Liver (tissue), 9 donors: ENCODE data around the gene TNFAIP8L2. TPM values are rescaled to one million over a fixed set of nuclear protein-coding genes. Genes with fewer than 3 reads are reported as not detected.

ENCODE experiments used
- DNase-seq: peaks from one replicate; pipeline ENCODE4 v3.0.0-alpha.2; 2017; ENCODE audit warnings: low spot score
- H3K27ac ChIP-seq, 2 donors: one replicate each; pipeline ENCODE4 v1.7.0; 2013; ENCODE audit warnings: inconsistent platforms in 2 of 2, low read length in 2 of 2, control low read depth in 1 of 2, low read depth in 1 of 2, mild to moderate bottlenecking in 1 of 2
- H3K27me3 ChIP-seq, 4 donors: one replicate each; pipeline versions ENCODE4 v1.6.1 to v1.7.0; 2013; ENCODE audit warnings: low read length in 3 of 4, inconsistent platforms in 1 of 4, mild to moderate bottlenecking in 1 of 4, moderate library complexity in 1 of 4; ENCODE audit not compliant: control insufficient read depth in 4 of 4, insufficient read depth in 4 of 4
- H3K36me3 ChIP-seq, 4 donors: one replicate each; pipeline versions ENCODE4 v1.6.1 to v1.7.0; 2013; ENCODE audit warnings: low read length in 3 of 4, mild to moderate bottlenecking in 3 of 4, low read depth in 1 of 4, moderate library complexity in 1 of 4; ENCODE audit not compliant: control insufficient read depth in 4 of 4, insufficient read depth in 3 of 4
- H3K4me1 ChIP-seq, 4 donors: one replicate each; pipeline versions ENCODE4 v1.6.1 to v1.7.0; 2013; ENCODE audit warnings: low read length in 3 of 4, mild to moderate bottlenecking in 3 of 4, moderate library complexity in 1 of 4; ENCODE audit not compliant: control insufficient read depth in 4 of 4, insufficient read depth in 4 of 4
- H3K4me3 ChIP-seq, 3 donors: one replicate each; pipeline versions ENCODE4 v1.6.1 to v1.7.0; 2013; ENCODE audit warnings: low read length in 3 of 3, control low read depth in 1 of 3, low read depth in 1 of 3, mild to moderate bottlenecking in 1 of 3
- H3K9ac ChIP-seq, 2 donors: one replicate each; pipeline ENCODE4 v1.7.0; 2013; ENCODE audit warnings: low read length in 2 of 2, mild to moderate bottlenecking in 2 of 2, moderate library complexity in 2 of 2, control low read depth in 1 of 2, low read depth in 1 of 2
- H3K9me3 ChIP-seq, 4 donors: one replicate each; pipeline versions ENCODE4 v1.6.1 to v1.7.0; 2013; ENCODE audit warnings: low read length in 3 of 4; ENCODE audit not compliant: control insufficient read depth in 4 of 4
- ATF3 ChIP-seq: IDR thresholded peaks from 2 replicates; pipeline ENCODE4 v1.6.1; 2016; ENCODE audit warnings: antibody characterized with exemption
- CTCF ChIP-seq: fragments of 150-350 bp; IDR thresholded peaks from 2 replicates; pipeline ENCODE4 v1.5.1; 2017; ENCODE audit warnings: improper control_type of control experiment, low read depth, low read length; ENCODE audit not compliant: missing input control
- EGR1 ChIP-seq, 2 donors: IDR thresholded peaks; 2 replicates each; pipeline ENCODE4 v1.6.1; 2016 to 2018; ENCODE audit warnings: antibody characterized with exemption in 2 of 2, low read depth in 2 of 2
- FOXA1 ChIP-seq: IDR thresholded peaks from 2 replicates; pipeline ENCODE4 v1.6.1; 2016; ENCODE audit warnings: antibody characterized with exemption
- FOXA2 ChIP-seq: IDR thresholded peaks from 2 replicates; pipeline ENCODE4 v1.6.1; 2016; ENCODE audit warnings: antibody characterized with exemption
- GABPA ChIP-seq, 2 donors: IDR thresholded peaks in 1 of 2; conservative IDR thresholded peaks in 1 of 2; 2 replicates each; pipeline ENCODE4 v1.6.1; 2016; ENCODE audit warnings: antibody characterized with exemption in 2 of 2, mild to moderate bottlenecking in 1 of 2, moderate library complexity in 1 of 2
- HNF4A ChIP-seq, 2 donors: conservative IDR thresholded peaks; 2 replicates each; pipeline ENCODE4 v1.6.1; 2016; ENCODE audit warnings: antibody characterized with exemption in 2 of 2, mild to moderate bottlenecking in 2 of 2
- HNF4G ChIP-seq: IDR thresholded peaks from 2 replicates; pipeline ENCODE4 v1.6.1; 2016; ENCODE audit warnings: antibody characterized with exemption
- JUND ChIP-seq, 2 donors: IDR thresholded peaks; 2 replicates each; pipeline ENCODE4 v1.6.1; 2016; ENCODE audit warnings: antibody characterized with exemption in 2 of 2
- MAX ChIP-seq: IDR thresholded peaks from 2 replicates; pipeline ENCODE4 v1.6.1; 2016; ENCODE audit warnings: antibody characterized with exemption
- NR2F2 ChIP-seq: IDR thresholded peaks from 2 replicates; pipeline ENCODE4 v1.6.1; 2016; ENCODE audit warnings: antibody characterized with exemption
- RAD21 ChIP-seq, 2 donors: IDR thresholded peaks; 2 replicates each; pipeline ENCODE4 v1.6.1; 2016; ENCODE audit warnings: antibody characterized with exemption in 2 of 2, mild to moderate bottlenecking in 2 of 2
- REST ChIP-seq: IDR thresholded peaks from 2 replicates; pipeline ENCODE4 v1.6.1; 2016; ENCODE audit warnings: antibody characterized with exemption, mild to moderate bottlenecking
- RXRA ChIP-seq, 2 donors: IDR thresholded peaks; 2 replicates each; pipeline ENCODE4 v1.6.1; 2017 to 2018; ENCODE audit warnings: antibody characterized with exemption in 2 of 2, mild to moderate bottlenecking in 1 of 2
- SP1 ChIP-seq: IDR thresholded peaks from 2 replicates; pipeline ENCODE4 v1.6.1; 2018; ENCODE audit warnings: antibody characterized with exemption, mild to moderate bottlenecking
- TAF1 ChIP-seq: conservative IDR thresholded peaks from 2 replicates; pipeline ENCODE4 v1.6.1; 2016; ENCODE audit warnings: antibody characterized with exemption, mild to moderate bottlenecking
- YY1 ChIP-seq: IDR thresholded peaks from 2 replicates; pipeline ENCODE4 v1.6.1; 2016; ENCODE audit warnings: antibody characterized with exemption, mild to moderate bottlenecking
- ZBTB33 ChIP-seq: IDR thresholded peaks from 2 replicates; pipeline ENCODE4 v1.6.1; 2016; ENCODE audit warnings: antibody characterized with exemption
- WGBS: extraction: QIAGEN DNeasy Blood & Tissue Kit; methylation state at CpG from one replicate; pipeline ENCODE4 v1.1.7; 2013; 5-methylcytosine and 5-hydroxymethylcytosine counted together
- polyA plus RNA-seq, 2 donors: library from polyadenylated mRNA; stranded (reverse) in 1 of 2; unstranded in 1 of 2; fragments of 200-250 nt in 1 of 2; fragments of >200 nt in 1 of 2; fragmentation: Nextera tagmentation in 1 of 2; extraction: Ambion mirVana in 1 of 2; gene quantifications; one replicate each; pipeline versions ENCODE4 v1.2.1 to v1.2.3, GENCODE V29; 2013 to 2015
- total RNA-seq, 2 donors: library from RNA; depleted of rRNA; stranded (reverse); fragments of >200 nt; gene quantifications; one replicate each; pipeline ENCODE4 v1.2.3, GENCODE V29; 2014
- donor health status: healthy.
- donor health status: healthy.
- donor health status: healthy.
- donor health status: healthy.
- donor health status: healthy.

Gene TNFAIP8L2
- total and polyA plus RNA-seq, 4 donors: 2.9 to 8.7 (median 4.1) TPM

GRCh38 chr1:151146072-151146411 lies 10.4 kb upstream of the TNFAIP8L2 start:
- peaks cover 0 to 2% (median 0%) of the 10 kb centered on the region in 4 donors for H3K36me3 ChIP-seq
- H3K27me3 ChIP-seq: no peaks in the 10 kb centered on the region
- DNase-seq: no peak
- 13% methylated on average over 26 of the region's 26 CpGs for WGBS
- H3K4me3 ChIP-seq: peak overlapping the region; percentile 64 to 82 (median 65)
- no peak overlapping the region for H3K27ac ChIP-seq
- H3K9me3 ChIP-seq: no peaks in the 10 kb centered on the region
- H3K9ac ChIP-seq: no peak overlapping the region
- no peak for TF ChIP-seq JUND (IDR thresholded peaks at IDR 0.05)
- peaks cover 0 to 25% (median 16%) of the 10 kb centered on the region in 4 donors for H3K4me1 ChIP-seq

- TF ChIP-seq JUND (IDR thresholded peaks at IDR 0.05) (no peak), SP1 (peak; percentile 68), CTCF (no peak), TAF1 (peak; percentile 90), HNF4G (no peak), MAX (no peak), RXRA (IDR thresholded peaks at IDR 0.05) (peak; percentile 7 to 20), ATF3 (no peak), FOXA1 (peak; percentile 33), YY1 (peak; percentile 57), RAD21 (IDR thresholded peaks at IDR 0.05) (peak in 1 of 2 donors; percentile 35), NR2F2 (no peak), GABPA (IDR thresholded peaks at IDR 0.05 in 1 of 2, conservative IDR thresholded peaks at IDR 0.05 in 1 of 2) (peak in 1 of 2 donors; percentile 27), ZBTB33 (no peak), REST (peak; percentile 86), FOXA2 (no peak), EGR1 (IDR thresholded peaks at IDR 0.05; ENCODE audit: low read depth in 2 of 2) (no peak), HNF4A (conservative IDR thresholded peaks at IDR 0.05) (peak; percentile 53 to 79)
- Histone ChIP-seq H3K36me3 (peaks cover 0 to 2% (median 0%) of the 10 kb centered on the region in 4 donors), H3K4me3 (peak within 1 kb of the TSS; percentile 64 to 82 (median 65)), H3K27ac (peak within 1 kb of the TSS; percentile 40 to 75), H3K9me3 (no peaks in the 10 kb centered on the region), H3K4me1 (peaks cover 0 to 25% (median 16%) of the 10 kb centered on the region in 4 donors), H3K27me3 (no peaks in the 10 kb centered on the region), H3K9ac (peak within 1 kb of the TSS in 1 of 2 donors; percentile 12)
- peak; percentile 92 for DNase-seq
- under 1% methylated on average over 61 of the region's 61 CpGs for WGBS
These were observed 9.9 kb upstream of the TNFAIP8L2 start, which contains the start of gene SEMA6C for GRCh38 chr1:151146412-151147131. Gene SEMA6C, minus strand, starts transcription at chr1:151146631. Its CDS starts 4,010 bp downstream, at chr1:151142621.
